Activated effector memory CD4-positive, alpha-beta T cell treated with Interleukin-2 at 50 U/mL for 16 hours (primary cell): ENCODE results near the gene HECTD3.
A peak's percentile ranks its signal among the peaks of the same experiment; 100 is the strongest.
"Not testable (repeated sequence)": the region's sequence is repeated elsewhere in the genome, so short reads cannot be mapped to it uniquely, and the experiment has no call there.

ENCODE experiments used
- DNase-seq: peaks from one replicate; pipeline ENCODE4 v3.0.0-alpha.2; 2020

The HECTD3 gene

GRCh38 chr1:45013551-45014209 lies 2.6 kb upstream of the HECTD3 start:
- no peak for DNase-seq

DNA sequence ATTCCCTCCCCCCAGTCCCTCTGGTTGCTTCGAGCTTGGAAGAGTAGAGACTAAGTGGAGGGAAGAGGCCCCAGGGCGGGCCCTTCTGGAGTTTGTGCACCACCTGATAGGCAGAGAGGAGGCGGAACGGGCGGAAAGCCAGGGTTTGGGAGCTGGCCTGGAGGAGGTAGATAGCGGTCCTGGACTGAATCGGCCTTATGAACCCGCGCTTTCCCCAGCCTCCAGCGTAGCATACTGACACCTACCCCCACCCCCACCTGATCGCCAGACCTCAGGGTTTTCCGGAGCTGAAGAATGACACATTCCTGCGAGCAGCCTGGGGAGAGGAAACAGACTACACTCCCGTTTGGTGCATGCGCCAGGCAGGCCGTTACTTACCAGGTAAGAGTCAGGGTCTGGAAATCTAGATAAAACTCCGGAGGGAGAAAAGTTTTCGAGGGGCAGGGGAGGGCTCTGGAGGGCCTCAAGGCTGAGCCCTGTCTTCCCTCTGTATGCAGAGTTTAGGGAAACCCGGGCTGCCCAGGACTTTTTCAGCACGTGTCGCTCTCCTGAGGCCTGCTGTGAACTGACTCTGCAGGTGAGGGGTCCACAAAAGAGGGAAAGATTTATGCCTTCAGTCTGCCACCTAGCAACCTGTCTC lies 1.6 kb upstream of the HECTD3 start:
- no peak for DNase-seq

GRCh38 chr1:45011837-45012638 lies 914 bp upstream of the HECTD3 start, which contains the start of gene UROD:
TSS of gene UROD (plus strand) at chr1:45012254. CDS start at chr1:45012266, 12 bp downstream.
- DNase-seq, result peak; percentile 85

DNA sequence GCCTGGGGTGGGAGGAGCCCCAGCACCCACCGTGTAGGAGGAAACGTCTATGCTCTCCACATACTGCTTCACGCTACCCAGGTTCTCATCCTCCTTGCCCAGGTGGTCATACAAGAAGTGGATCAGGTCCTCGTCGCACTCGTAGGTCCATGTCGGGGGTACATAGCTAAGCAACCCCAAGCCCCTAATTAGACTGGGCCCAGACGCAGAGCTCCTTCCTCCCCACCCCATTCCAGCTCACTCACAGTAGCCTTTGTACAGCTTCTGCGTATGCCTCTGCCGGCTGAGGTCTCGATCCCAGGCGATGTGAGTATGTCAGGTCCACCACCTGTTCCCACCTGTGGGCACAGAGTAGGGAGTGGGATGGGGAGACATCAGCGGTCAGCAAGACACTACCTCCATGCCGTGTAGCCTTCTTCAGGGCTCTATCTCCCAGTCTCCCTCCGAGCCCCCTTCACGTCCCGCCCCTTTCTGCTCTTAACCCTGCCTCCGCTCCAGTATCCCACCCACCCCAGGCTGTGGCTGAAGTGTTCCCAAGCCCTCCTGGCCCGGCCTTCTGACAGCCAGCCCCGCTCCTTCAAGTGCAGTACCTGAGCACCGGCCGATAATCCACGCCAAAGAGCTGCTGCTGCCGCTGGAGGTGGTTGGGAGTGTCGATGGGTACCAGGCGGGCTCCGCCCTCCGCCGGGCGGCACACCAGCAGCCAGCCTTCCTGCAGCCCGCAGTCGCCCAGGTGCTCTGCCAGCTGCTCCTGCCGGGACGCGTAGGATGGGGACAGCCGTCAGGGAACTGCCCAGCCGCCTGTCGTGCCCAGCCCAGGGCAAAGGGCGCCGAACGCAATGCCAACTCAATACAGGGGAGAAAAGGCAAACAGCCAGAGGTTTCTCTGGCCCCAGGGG lies 919 bp downstream of the HECTD3 start:
- peak; percentile 25 for DNase-seq

- DNase-seq, result no peak
Observed at GRCh38 chr1:45009296-45009865, 1.7 kb downstream of the HECTD3 start.

DNA sequence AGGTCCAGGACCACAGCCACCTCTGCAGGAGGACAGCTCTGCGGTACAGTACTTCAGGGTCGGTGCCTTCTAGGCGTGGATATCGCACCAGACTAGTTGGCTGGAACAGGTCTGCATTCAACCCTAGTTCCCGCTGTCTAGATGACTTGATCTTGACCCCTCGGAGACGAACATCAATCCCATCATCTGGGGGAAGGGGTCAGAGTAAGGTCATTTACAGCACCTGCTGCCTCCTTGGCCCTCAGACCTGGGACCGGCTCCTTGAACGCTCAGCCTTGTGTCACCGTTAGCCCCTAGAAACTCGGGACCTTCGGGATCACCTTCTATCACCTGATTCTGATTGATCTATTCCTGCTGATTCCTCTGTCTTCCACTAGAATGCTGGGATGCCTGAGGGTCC lies 2.6 kb downstream of the HECTD3 start:
- no peak for DNase-seq

GRCh38 chr1:45008076-45008475 lies 3.0 kb downstream of the HECTD3 start:
- DNase-seq, result no peak

DNA sequence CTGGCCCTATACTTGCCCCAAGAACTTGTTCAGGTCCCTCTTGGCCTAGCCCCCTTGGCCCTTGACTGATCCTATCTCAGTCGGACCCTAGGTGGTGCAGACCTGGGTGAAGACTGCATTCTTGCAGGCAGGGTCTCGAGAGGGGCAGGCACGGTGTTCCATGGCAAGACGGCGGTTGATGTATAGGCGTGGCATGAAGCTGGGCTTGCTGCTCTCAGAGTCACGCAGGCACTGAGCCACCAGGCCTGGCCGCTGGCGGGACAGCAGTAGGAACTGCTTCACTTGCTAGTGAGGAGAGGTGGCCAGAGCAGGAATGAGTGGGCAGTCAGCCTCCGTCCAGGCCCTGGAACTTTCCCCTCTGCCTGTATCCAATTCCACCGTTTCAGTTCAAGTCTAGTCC lies 3.8 kb downstream of the HECTD3 start:
- DNase-seq, result no peak

DNA sequence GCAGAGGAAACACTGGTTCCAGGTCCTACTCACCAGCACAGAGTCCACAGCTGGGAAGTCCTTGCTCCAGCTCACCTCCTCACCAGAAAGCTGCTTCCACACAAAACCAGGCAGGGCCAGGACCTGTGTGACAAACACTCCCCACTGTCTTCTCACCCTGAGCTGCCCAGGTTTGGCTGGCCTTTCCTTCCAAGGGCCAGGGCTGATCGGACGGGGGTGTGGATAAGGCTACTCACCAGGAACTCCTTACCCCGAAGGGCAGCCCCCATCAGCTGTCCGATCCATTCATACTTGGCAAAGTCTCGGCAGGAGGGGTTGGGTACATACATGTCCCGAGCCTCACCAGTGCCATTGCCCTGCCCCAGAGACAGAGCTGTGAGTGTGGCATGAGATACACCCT lies 5.4 kb downstream of the HECTD3 start:
- no peak for DNase-seq

GRCh38 chr1:45004281-45004920 lies 6.7 kb downstream of the HECTD3 start:
- no peak for DNase-seq

DNA sequence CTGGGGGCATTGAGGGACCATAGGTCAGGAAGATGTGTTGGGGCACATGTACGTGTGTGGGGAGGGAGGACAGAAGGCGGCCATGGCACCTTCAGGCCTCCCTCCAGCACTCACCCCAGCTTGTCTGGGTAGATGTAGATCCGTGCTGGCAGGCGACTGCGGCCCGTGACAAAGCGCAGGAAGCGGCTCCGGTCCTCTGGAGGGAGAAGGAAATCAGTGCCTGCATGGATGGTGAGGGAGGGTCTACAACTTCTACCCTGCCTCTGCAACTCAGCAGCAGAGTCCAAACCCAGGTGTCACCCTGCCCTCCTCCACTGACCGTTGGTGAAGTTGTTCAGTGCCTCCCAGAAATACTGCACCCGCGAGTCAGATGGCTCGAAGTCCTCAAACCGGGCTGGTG lies 7.4 kb downstream of the HECTD3 start:
- no peak for DNase-seq

DNA sequence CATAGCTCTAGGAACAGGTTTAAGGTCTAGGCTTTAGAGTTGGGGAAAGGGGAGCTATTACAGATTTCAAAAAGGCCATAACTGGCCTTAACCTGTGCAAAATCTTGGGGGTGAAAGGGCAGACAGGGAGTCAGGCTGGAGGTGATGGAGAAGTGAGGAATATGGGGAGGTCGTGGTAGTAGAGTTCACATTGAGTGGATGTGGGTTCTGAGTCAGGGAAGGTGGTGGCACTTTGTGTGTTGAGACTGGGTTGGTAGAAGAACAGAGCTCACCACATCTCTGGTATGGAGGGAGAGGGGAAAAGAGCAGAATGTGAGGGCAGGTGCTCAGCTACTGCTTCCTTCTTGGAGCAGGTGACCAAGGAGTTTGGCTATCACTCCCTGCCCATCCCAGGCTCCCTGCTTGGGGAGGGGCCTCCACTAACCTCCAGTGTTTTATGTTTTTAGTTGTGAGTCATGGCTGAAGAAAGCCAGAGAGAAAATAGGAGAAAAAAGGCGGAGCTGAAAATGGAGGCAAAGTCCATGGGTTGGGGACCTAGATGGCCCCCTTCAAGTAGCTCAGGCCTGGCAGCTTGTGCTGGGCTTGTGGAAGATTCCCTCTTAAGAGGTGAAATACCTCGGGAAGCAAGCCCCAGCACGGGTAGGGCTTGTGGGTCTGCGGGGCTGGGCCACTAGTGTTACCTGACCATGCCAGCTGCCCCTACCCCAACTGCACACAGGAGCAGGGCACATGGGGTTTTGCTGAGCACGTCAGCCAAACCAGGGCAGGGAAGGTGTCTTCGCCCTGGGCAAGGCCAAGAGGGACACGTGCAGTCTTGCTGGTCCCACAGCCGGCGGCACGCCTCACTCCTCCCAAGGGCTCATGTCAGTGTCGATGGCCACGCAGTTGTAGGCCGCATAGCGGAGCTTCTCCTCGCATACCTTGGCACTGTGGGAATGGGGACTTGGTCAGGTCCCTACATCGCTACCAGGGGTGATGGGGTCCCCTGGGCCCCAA lies 8.2 kb downstream of the HECTD3 start:
- no peak for DNase-seq

GRCh38 chr1:45001576-45001975 lies 9.5 kb downstream of the HECTD3 start:
- DNase-seq, result not testable (repeated sequence)

GRCh38 chr1:45001011-45001481 lies 10.1 kb downstream of the HECTD3 start:
- DNase-seq, result no peak

DNA sequence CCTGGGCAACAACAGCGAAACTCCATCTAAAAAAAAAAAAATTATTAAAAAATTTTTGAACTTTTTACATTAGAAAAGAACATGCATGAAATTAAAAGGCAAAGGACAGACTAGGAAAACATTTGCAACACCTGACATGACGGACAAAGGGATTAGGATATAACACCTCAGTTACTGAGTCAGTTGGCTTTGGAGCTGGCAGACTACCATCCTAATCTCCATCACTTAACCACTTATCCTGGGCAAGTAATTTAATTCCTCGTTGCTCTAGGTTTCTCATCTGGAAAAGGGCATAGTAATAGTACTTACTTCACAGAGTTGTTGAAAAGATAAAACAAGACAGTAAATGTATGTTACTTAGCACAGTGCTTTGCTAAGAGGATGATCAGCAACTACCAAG lies 11.9 kb downstream of the HECTD3 start:
- DNase-seq, result no peak

DNA sequence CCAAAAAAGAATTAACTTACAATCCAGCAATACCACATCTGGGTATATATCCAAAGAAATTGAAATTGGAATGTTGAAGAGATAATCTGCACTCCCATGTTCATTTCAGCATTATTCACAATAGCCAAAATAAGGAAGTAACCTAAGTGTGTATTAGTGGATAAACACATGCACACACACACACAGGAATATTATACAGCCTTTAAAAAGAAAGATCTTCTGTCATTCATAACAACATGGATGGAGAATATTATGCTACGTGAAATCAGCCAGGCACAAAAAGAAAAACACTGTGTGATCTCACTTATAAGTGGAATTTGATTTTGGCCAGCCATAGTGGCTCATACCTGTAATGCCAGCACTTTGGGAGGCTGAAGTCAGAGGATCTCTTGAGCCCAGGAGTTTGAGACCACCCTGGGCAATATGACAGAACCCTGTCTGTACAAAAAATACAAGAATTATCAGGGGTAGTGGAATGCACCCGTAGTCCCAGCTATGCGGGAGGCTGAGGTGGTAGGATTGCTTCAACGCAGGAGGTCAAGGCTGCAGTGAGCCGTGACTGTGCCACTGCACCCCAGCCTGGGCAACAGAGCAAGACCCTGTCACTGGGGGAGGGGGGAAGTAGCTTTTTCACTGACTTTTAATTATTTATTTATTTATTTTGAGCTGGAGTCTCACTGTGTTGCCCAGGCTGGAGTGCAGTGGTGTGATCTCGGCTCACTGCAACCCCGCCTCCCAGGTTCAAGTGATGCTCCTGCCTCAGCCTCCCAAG lies 15.5 kb downstream of the HECTD3 start:
- DNase-seq, result no peak

DNA sequence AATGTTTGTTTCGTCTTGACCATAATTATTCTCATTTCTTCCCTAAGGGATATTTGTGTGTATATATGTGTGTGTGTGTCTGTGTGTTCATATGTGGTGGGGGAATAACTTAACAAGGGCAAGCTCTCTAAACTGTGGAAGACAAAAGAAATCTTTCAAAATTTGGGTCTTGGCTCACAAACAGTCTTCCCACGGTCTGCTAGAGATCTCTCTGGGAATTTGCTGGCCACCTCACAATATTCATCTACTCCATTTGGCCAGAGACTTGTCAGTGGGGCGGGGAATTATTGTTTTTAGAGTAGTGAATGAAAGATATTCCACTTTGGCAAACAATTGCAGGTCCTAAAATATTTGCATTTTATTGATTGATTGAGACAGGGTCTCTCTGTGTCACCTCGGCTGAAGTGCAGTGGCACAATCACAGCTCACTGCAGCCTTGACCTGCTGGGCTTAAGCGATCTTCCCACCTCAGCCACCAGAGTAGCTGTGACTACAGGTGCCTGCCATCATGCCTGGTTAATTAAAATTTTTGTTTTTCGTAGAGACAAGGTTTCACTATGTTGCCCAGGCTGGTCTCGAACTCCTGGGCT lies 16.7 kb downstream of the HECTD3 start:
- no peak for DNase-seq

- DNase-seq, result no peak
Observed at GRCh38 chr1:44988531-44989156, 22.5 kb downstream of the HECTD3 start.
